ENCODE results near the gene ZNFX1.

DNA sequence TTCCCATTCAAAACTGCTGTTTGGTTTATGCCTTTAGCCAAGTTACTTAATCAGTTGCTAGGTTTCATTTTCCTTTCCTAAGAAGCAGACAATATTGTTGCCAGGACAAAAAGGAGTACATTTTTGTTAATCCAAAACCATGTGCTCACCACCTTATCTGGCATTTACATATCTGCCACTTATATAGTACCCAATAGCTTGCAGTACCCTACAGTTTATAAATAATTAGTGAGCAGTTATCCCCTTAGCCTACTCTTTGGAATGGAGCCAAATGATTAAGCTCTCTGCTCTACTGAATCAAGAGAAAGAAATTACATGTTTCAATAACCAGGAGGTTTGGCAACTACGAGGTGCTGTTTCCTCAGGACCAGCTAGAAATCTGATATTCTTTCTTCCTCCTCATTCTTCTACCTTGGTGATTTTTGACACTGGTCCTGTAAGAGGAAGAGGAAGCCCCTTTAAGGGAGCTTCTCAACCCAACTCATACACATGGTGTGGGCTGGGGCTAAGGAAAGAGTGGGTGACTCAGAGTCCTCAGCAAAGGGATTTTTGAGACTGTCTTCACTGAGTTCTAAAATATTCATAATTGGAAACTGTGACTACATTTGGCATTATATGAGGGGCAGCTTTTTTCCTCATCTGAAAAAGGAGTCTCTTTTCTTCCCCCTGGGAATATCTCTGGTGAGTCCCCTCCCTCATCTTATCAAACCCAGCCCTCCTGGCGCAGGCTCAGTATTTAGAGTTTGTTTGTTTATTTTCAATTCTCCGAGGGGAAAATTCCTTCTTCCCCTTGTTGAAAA is 1.5 kb downstream of the ZNFX1 start:
- TF ChIP-seq, protein P1, sequence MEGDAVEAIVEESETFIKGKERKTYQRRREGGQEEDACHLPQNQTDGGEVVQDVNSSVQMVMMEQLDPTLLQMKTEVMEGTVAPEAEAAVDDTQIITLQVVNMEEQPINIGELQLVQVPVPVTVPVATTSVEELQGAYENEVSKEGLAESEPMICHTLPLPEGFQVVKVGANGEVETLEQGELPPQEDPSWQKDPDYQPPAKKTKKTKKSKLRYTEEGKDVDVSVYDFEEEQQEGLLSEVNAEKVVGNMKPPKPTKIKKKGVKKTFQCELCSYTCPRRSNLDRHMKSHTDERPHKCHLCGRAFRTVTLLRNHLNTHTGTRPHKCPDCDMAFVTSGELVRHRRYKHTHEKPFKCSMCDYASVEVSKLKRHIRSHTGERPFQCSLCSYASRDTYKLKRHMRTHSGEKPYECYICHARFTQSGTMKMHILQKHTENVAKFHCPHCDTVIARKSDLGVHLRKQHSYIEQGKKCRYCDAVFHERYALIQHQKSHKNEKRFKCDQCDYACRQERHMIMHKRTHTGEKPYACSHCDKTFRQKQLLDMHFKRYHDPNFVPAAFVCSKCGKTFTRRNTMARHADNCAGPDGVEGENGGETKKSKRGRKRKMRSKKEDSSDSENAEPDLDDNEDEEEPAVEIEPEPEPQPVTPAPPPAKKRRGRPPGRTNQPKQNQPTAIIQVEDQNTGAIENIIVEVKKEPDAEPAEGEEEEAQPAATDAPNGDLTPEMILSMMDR (IDR thresholded peaks at IDR 0.05): no peak
- TF ChIP-seq EZH2 (IDR thresholded peaks at IDR 0.05; ENCODE audit: borderline replicate concordance, insufficient read depth, low read depth, low read length, poor library complexity, severe bottlenecking): no peak

Data from B cell (primary cell).